Measurements from ENCODE around the gene NID2.

NID2 gene

GRCh38 chr14:52026017-52026660 is 42.7 kb downstream of the NID2 start:
- FAIRE-seq (no peak), DNase-seq (ENCODE audit: low spot score) (no peak)

GRCh38 chr14:52025310-52025709 is 43.5 kb downstream of the NID2 start:
- DNase-seq (ENCODE audit: low spot score) (no peak), FAIRE-seq (no peak)

DNA sequence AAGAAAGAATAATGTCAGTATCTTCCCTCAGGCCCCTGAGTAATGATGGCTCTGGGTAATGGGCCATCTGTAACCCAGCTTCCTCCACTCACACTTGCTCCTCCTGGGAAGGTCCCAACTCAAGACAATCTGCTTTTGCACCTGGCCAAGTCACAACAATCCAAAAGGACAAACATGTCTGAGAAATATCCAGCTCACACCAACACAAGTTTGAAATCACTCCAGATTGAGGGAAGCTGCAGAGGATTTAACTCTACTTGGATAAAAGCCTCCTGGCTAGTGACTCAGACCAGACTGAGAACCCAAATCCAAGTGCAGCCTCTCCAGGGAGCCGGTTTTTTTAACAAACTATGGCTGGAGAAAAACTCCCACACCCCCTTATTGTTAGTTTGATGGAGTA is 45.3 kb downstream of the NID2 start:
- no peak for DNase-seq (ENCODE audit: low spot score)
- no peak for FAIRE-seq

- DNase-seq (ENCODE audit: low spot score) = no peak
- FAIRE-seq = no peak
These were observed 46.8 kb downstream of the NID2 start for GRCh38 chr14:52021957-52022600.

DNA sequence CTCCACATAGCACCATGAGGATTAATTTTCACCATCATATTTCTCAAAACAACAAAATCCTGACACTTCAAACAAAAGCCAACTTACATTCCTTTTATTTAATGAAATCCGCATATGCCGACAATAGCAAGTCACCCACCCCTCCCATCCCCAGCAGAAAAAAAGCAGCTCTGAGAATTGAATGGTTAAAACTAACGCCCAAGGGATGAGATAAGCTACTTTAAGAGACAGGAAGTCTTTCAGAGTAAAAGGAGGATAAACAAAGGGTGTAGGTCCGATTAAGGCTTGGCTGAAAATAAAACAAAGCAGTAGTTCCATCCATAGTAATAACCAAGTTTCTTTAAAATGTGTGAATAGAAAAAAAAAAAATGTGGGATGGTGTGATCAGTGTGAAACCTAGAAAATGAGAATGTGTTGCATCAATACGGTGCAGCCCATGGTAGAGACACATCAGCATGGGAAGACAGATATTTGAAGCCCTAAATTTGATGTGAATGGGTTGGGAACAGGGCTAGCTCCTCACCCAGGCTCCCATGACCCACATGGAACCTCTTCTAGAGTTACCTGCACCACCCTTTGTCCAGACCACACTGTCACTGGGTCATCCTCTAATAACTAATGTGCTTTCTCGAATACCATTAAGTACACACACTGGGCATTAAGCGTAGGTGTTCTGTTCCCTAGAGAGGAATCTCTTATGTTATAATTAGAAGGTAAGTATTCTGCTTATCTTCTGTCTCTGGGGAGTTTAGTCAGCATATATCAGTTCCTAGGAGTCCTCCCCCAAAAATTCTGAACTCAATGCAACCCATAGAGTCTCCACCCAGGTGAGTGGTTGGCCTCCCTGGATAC is 47.8 kb downstream of the NID2 start:
- DNase-seq (ENCODE audit: low spot score) (no peak), FAIRE-seq (peak; percentile 79)

GRCh38 chr14:52020161-52020714 is 48.6 kb downstream of the NID2 start:
- DNase-seq (ENCODE audit: low spot score) = no peak
- no peak for FAIRE-seq

- FAIRE-seq = no peak
- DNase-seq (ENCODE audit: low spot score) = no peak
These were observed 49.9 kb downstream of the NID2 start for GRCh38 chr14:52018970-52019369.

GRCh38 chr14:52018252-52018651 is 50.6 kb downstream of the NID2 start:
- no peak for DNase-seq (ENCODE audit: low spot score)
- no peak for FAIRE-seq

DNA sequence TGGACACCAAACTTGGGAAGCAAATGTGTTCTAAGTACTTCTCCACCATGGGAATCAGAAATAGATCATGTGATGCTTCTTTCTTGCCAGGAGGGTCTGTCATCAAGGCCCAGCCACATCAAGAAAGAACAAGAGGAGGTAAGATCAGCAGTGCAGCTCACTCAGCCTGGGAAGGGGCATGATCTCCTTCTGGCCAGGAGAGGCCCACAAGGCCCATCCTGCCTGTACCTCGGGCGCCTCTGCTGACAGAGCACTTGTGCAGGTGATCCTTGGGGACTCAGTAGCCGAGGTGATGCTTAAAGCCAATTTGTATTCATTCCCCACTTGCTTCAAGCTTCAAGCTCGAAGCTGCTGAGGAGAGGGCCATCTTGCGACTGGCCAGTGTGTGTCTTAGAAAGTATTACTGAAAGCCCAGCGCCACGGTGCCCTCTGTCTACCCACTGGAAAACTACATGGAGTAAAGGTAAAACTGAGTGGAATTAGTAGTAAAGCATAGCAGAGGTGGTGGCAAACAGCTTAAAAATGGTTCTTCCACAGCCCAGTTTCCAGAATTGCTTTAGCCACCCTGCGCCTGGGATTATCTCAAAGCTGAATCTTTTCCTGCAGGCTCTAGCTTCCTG is 53.3 kb downstream of the NID2 start:
- peak; percentile 42 for DNase-seq (ENCODE audit: low spot score)
- peak; percentile 66 for FAIRE-seq

- FAIRE-seq = peak; percentile 30
- no peak for DNase-seq (ENCODE audit: low spot score)
These were observed 54.1 kb downstream of the NID2 start for GRCh38 chr14:52014601-52015267.

GRCh38 chr14:52013984-52014600 is 54.8 kb downstream of the NID2 start:
- FAIRE-seq (no peak), DNase-seq (ENCODE audit: low spot score) (no peak)

- DNase-seq (ENCODE audit: low spot score) (no peak), FAIRE-seq (no peak)
These were observed 56.2 kb downstream of the NID2 start for GRCh38 chr14:52012635-52013034.

DNA sequence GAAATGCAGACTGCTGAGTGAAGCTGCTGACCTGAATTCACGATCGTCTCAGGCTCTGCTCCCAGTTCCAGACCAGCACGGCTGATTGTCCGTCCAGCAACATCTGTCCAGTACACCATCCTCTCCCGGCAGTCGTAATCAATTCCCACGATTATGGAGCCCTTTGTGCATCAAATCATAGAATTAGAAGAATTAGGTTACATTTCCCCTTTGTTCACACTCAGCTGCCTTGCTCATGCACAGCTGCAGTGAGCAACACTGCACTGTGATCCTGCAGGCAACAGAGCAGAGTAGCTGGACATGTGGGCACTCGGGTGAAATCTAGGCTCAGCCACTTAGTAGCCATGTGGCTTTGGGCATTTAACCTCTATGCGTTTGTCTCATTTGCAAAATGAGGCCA is 57.3 kb downstream of the NID2 start:
- DNase-seq (ENCODE audit: low spot score) = no peak
- FAIRE-seq = peak; percentile 86

DNA sequence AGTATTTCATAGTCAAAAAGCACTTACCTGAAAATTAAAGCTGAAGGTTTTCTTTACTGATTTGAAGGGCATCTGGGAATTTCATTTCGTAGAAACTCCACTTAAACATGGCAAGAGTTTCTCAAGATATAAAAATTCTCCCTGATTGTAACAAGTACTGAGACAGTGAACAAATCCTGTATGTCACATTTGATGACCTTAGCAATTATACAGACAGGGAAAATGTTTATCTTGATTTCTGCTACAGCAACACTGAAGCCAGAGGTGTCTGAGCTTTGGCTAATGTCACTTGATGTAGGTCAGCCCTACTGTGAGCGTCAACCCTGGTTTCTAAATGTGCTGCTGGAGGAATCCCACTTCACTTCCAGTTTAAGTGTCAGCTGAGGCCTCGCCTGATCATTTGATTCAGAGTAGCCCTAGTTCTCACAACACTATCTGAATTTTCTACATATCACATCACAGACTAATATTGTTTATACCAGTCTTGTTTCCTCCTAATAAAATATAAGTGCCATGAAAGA is 58.6 kb downstream of the NID2 start:
- no peak for FAIRE-seq
- no peak for DNase-seq (ENCODE audit: low spot score)

DNA sequence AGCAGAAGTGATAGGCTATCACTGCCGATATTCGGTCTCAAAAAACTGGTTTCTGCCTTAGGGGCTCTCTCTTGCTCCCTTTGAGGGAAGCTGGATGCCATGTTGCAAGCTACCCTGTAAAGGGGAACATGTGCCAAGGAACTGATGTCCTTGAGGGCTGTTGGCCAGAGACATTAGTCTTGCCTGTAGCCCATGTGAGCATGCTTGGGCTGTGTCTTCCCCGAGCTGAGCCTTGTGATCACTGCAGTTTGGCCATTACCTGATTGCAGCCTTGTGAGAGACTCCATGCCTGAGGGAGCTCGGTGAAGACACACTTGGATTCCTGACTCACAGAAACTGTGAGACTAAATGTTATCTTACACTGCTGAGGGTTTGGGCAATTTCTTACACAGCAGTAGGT is 60.7 kb downstream of the NID2 start:
- peak; percentile 70 for FAIRE-seq

GRCh38 chr14:52007637-52008036 is 61.2 kb downstream of the NID2 start:
- DNase-seq (ENCODE audit: low spot score) (no peak), FAIRE-seq (no peak)

More for the DNA sequence above, 60.7 kb downstream of the NID2 start:
- no peak for DNase-seq (ENCODE audit: low spot score)

- no peak for FAIRE-seq
- DNase-seq (ENCODE audit: low spot score) = no peak
These were observed 61.6 kb downstream of the NID2 start for GRCh38 chr14:52007211-52007610.

DNA sequence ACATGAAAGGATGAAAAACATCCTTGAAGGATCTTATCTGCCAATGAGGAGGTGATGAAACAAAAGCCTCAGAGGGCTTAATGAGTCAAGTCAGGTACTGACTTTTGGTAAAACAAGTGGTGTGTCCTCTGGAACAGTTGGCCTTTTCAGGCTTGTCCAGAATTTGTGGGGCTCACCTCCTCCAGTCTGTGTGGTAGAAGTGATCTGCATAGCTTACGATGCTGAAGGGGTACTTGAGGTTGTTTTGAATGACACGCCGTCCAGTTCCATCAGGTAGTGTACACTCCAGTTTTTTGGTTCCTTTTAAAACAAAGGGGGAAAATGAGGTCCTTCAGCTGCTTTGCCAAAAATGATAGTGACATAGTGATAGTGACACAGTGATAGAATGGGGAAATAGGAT is 62.5 kb downstream of the NID2 start:
- DNase-seq (ENCODE audit: low spot score) (no peak), FAIRE-seq (no peak)

GRCh38 chr14:52005625-52006024 is 63.2 kb downstream of the NID2 start:
- FAIRE-seq (no peak), DNase-seq (ENCODE audit: low spot score) (no peak)

DNA sequence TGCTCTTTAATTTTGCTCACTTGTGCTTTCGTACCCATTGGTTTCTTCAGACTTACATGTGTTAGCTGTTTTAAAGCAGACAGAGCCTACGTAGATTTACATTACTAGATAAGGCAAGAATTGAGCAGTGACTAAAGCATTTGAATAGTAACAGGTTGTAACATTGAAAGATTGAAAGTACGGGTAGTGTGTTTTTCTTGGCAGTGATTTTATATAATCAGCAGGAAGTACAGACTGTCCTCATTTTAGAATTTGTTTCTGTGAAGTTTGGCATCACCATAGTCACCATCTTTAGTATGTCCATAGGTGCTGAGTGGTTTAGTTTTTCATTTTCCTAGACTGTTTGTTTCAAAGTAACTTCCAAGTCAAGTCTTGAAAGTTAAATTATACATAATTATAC is 65.5 kb downstream of the NID2 start:
- FAIRE-seq = no peak
- DNase-seq (ENCODE audit: low spot score) = no peak

Measured in urothelium cell line (cell line).